Stimulated activated CD8-positive, alpha-beta memory T cell treated with anti-CD3 and anti-CD28 coated beads, Interleukin-7, amount 100 ng/mL, for 1 hour (primary cell): ENCODE results near the gene PIK3R5.

Source experiments
- DNase-seq, 2 donors: peaks; one replicate each; pipeline ENCODE4 v3.0.0-alpha.2; 2020; ENCODE audit warnings: low read depth in 2 of 2

The PIK3R5 gene

GRCh38 chr17:8832711-8833352 is 132.7 kb downstream of the PIK3R5 start:
- DNase-seq: peak in 1 of 2 donors; percentile 2

DNA sequence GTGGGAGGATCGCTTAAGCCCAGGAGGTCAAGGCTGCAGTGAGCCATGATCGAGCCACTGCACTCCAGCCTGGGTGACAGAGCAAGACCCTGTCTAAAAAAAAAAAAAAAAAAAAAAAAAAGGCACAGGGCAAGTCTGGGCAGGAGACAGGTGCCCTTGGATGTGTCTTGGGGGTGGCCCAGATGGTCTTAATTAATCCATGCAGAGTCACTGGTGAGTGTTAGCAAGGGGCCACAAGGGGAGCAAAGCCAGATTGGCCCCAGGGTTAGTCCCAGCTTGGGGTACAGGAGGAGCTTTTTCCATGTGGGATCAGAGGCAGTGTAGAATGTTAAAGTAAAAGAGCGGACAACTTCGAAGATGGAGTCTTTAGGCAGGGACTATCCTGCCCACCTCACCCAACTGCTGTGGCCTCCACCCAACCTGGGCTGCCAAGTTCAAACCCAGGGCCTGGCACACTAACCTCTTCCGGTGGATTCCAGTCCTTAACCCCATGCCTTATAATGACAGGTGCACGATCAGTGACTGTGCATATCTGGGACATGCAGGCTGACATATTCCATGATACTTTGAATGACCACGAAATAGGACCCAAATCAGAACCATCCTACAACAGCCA is 134.2 kb downstream of the PIK3R5 start:
- DNase-seq: no peak

GRCh38 chr17:8830141-8830540 is 135.4 kb downstream of the PIK3R5 start:
- DNase-seq: no peak

- no peak for DNase-seq
Observed at GRCh38 chr17:8829036-8829941, 136.2 kb downstream of the PIK3R5 start.
